Astrocyte (in vitro differentiated cells and primary cell): ENCODE measurements around the gene JAML. TPM values are rescaled to one million over a fixed set of nuclear protein-coding genes. Genes with fewer than 3 reads are reported as not detected.

Experiments
- DNase-seq: peaks from one replicate; pipeline ENCODE4 v3.0.0-alpha.2; 2010; ENCODE audit warnings: low read depth
- FAIRE-seq: peaks from 2 replicates; lab custom pipeline; 2011; peaks lifted over from hg19 to GRCh38; lab: Jason Lieb, UNC
- H2AFZ ChIP-seq: 2 replicates; pipeline ENCODE4 v1.6.0; 2012; ENCODE audit warnings: low read depth, low read length, inconsistent platforms
- H3K27ac ChIP-seq: 2 replicates; pipeline ENCODE4 v1.5.1; 2011; ENCODE audit warnings: low read depth, low read length, inconsistent platforms
- H3K27me3 ChIP-seq: 2 replicates; pipeline ENCODE4 v1.6.0; 2011; ENCODE audit warnings: low read length, inconsistent platforms; ENCODE audit not compliant: insufficient read depth
- H3K36me3 ChIP-seq: 2 replicates; pipeline ENCODE4 v1.5.1; 2011; ENCODE audit warnings: low read length, inconsistent platforms; ENCODE audit not compliant: insufficient read depth
- H3K4me1 ChIP-seq: 2 replicates; pipeline ENCODE4 v1.5.1; 2011; ENCODE audit warnings: low read length, inconsistent platforms; ENCODE audit not compliant: insufficient read depth
- H3K4me2 ChIP-seq: 2 replicates; pipeline ENCODE4 v1.6.0; 2012; ENCODE audit warnings: low read length, inconsistent platforms
- H3K4me3 ChIP-seq: 2 replicates; pipeline ENCODE4 v1.5.1; 2011; ENCODE audit warnings: low read depth, mild to moderate bottlenecking, low read length, inconsistent platforms; ENCODE audit not compliant: insufficient read depth
- H3K79me2 ChIP-seq: 2 replicates; pipeline ENCODE4 v1.6.0; 2012; ENCODE audit warnings: mild to moderate bottlenecking, low read length, inconsistent platforms; ENCODE audit not compliant: insufficient read depth
- H3K9ac ChIP-seq: 2 replicates; pipeline ENCODE4 v1.6.0; 2012; ENCODE audit warnings: mild to moderate bottlenecking, low read length, inconsistent platforms
- H3K9me3 ChIP-seq: 2 replicates; pipeline ENCODE4 v1.5.1; 2012; ENCODE audit warnings: low read depth, mild to moderate bottlenecking, low read length, inconsistent platforms; ENCODE audit not compliant: insufficient read depth
- H4K20me1 ChIP-seq: 2 replicates; pipeline ENCODE4 v1.6.0; 2012; ENCODE audit warnings: low read length, inconsistent platforms; ENCODE audit not compliant: insufficient read depth
- H3K27ac Mint-ChIP-seq: one replicate; pipeline ENCODE4 v1.8.0; 2021; ENCODE audit warnings: mild to moderate bottlenecking, mixed read lengths; ENCODE audit not compliant: unreplicated experiment
- H3K27me3 Mint-ChIP-seq: one replicate; pipeline ENCODE4 v1.8.0; 2021; ENCODE audit warnings: low read depth, mixed read lengths; ENCODE audit not compliant: unreplicated experiment
- H3K36me3 Mint-ChIP-seq: one replicate; pipeline ENCODE4 v1.8.0; 2021; ENCODE audit warnings: low read depth, mixed read lengths; ENCODE audit not compliant: unreplicated experiment
- H3K4me1 Mint-ChIP-seq: one replicate; pipeline ENCODE4 v1.8.0; 2021; ENCODE audit warnings: low read depth, mixed read lengths; ENCODE audit not compliant: unreplicated experiment
- H3K4me3 Mint-ChIP-seq: one replicate; pipeline ENCODE4 v1.8.0; 2021; ENCODE audit warnings: mild to moderate bottlenecking, moderate library complexity, mixed read lengths; ENCODE audit not compliant: unreplicated experiment
- H3K9me3 Mint-ChIP-seq: one replicate; pipeline ENCODE4 v1.8.0; 2021; ENCODE audit warnings: mild to moderate bottlenecking, mixed read lengths; ENCODE audit not compliant: unreplicated experiment
- CTCF ChIP-seq: IDR thresholded peaks from 2 replicates; pipeline ENCODE4 v1.5.1; 2011; ENCODE audit warnings: low read depth, mild to moderate bottlenecking, inconsistent platforms, low read length, moderate library complexity; ENCODE audit not compliant: insufficient read depth
- EZH2 ChIP-seq: IDR thresholded peaks from 2 replicates; pipeline ENCODE4 v1.6.1; 2012; ENCODE audit warnings: mild to moderate bottlenecking, low read length, inconsistent platforms; ENCODE audit not compliant: insufficient read depth
- total RNA-seq: library from RNA; stranded (reverse); gene quantifications from 2 replicates; pipeline ENCODE4 v1.2.1, GENCODE V29; 2021

JAML gene
- total RNA-seq, 1 donor from 2014 or later: not detected

GRCh38 chr11:118200901-118201680 lies 23.7 kb downstream of the JAML start:
- Histone ChIP-seq H2AFZ (no peak overlapping the region), H4K20me1 (no peaks in the 10 kb centered on the region), H3K9me3 (no peaks in the 10 kb centered on the region), H3K9ac (no peak overlapping the region), H3K4me2 (no peak overlapping the region), H3K27me3 (peaks cover 17% of the 10 kb centered on the region), H3K27ac (no peak overlapping the region), H3K36me3 (no peaks in the 10 kb centered on the region), H3K79me2 (no peaks in the 10 kb centered on the region), H3K4me1 (no peaks in the 10 kb centered on the region), H3K4me3 (no peak overlapping the region)
- Mint-ChIP-seq H3K27me3 (peaks cover 6% of the 10 kb centered on the region), H3K4me3 (no peak overlapping the region), H3K27ac (no peak overlapping the region), H3K9me3 (peaks cover 2% of the 10 kb centered on the region), H3K4me1 (no peaks in the 10 kb centered on the region), H3K36me3 (no peaks in the 10 kb centered on the region)
- no peak for TF ChIP-seq CTCF
- no peak for TF ChIP-seq EZH2
- DNase-seq (no peak), FAIRE-seq (no peak)

- no peak for DNase-seq
- Histone ChIP-seq H3K27ac (no peak overlapping the region), H2AFZ (no peak overlapping the region), H3K79me2 (no peaks in the 10 kb centered on the region), H3K4me1 (no peaks in the 10 kb centered on the region), H3K9ac (no peak overlapping the region), H3K27me3 (peaks cover 11% of the 10 kb centered on the region), H4K20me1 (no peaks in the 10 kb centered on the region), H3K36me3 (no peaks in the 10 kb centered on the region), H3K4me3 (no peak overlapping the region), H3K9me3 (no peaks in the 10 kb centered on the region), H3K4me2 (no peak overlapping the region)
- no peak overlapping the region for H3K4me3 Mint-ChIP-seq
- no peak for TF ChIP-seq EZH2
- no peak for TF ChIP-seq CTCF
- peaks cover 2% of the 10 kb centered on the region for H3K27me3 Mint-ChIP-seq
- peaks cover 2% of the 10 kb centered on the region for H3K4me1 Mint-ChIP-seq
- no peaks in the 10 kb centered on the region for H3K9me3 Mint-ChIP-seq
- FAIRE-seq: no peak
- H3K36me3 Mint-ChIP-seq: no peaks in the 10 kb centered on the region
- H3K27ac Mint-ChIP-seq: no peak overlapping the region
Observed at GRCh38 chr11:118200497-118200896, 24.3 kb downstream of the JAML start.

GRCh38 chr11:118199135-118199534 lies 25.7 kb downstream of the JAML start:
- FAIRE-seq (no peak), DNase-seq (no peak)
- peaks cover 2% of the 10 kb centered on the region for H3K27me3 Mint-ChIP-seq
- Histone ChIP-seq H3K27ac (no peak overlapping the region), H3K27me3 (peaks cover 7% of the 10 kb centered on the region), H3K79me2 (no peaks in the 10 kb centered on the region), H3K36me3 (no peaks in the 10 kb centered on the region), H4K20me1 (no peaks in the 10 kb centered on the region), H3K4me2 (no peak overlapping the region), H3K9me3 (no peaks in the 10 kb centered on the region), H3K9ac (no peak overlapping the region), H3K4me1 (no peaks in the 10 kb centered on the region), H3K4me3 (no peak overlapping the region), H2AFZ (no peak overlapping the region)
- no peak overlapping the region for H3K4me3 Mint-ChIP-seq
- H3K4me1 Mint-ChIP-seq: peaks cover 13% of the 10 kb centered on the region
- H3K27ac Mint-ChIP-seq: no peak overlapping the region
- no peaks in the 10 kb centered on the region for H3K9me3 Mint-ChIP-seq
- TF ChIP-seq CTCF (no peak), EZH2 (no peak)
- H3K36me3 Mint-ChIP-seq: no peaks in the 10 kb centered on the region
